ENCODE measurements around the gene PLEKHH2.

- no peak for TF ChIP-seq EZH2 (IDR thresholded peaks at IDR 0.05; ENCODE audit: borderline replicate concordance, low read depth, low read length, severe bottlenecking)
- TF ChIP-seq, protein P1, sequence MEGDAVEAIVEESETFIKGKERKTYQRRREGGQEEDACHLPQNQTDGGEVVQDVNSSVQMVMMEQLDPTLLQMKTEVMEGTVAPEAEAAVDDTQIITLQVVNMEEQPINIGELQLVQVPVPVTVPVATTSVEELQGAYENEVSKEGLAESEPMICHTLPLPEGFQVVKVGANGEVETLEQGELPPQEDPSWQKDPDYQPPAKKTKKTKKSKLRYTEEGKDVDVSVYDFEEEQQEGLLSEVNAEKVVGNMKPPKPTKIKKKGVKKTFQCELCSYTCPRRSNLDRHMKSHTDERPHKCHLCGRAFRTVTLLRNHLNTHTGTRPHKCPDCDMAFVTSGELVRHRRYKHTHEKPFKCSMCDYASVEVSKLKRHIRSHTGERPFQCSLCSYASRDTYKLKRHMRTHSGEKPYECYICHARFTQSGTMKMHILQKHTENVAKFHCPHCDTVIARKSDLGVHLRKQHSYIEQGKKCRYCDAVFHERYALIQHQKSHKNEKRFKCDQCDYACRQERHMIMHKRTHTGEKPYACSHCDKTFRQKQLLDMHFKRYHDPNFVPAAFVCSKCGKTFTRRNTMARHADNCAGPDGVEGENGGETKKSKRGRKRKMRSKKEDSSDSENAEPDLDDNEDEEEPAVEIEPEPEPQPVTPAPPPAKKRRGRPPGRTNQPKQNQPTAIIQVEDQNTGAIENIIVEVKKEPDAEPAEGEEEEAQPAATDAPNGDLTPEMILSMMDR (IDR thresholded peaks at IDR 0.05; ENCODE audit: borderline replicate concordance, extremely low read depth, low read length, poor library complexity, severe bottlenecking): no peak
Measured at GRCh38 chr2:43718530-43719124, 81.6 kb downstream of the PLEKHH2 start.

Measured in DND-41 (cell line).